HG03439 (cell line): ENCODE data around the gene ALPL.

Source experiments
- ATAC-seq: cut with Tn5 transposase; IDR thresholded peaks from one replicate; pipeline ENCODE4 v1.9.1; 2021; ENCODE audit warnings: mild to moderate bottlenecking, moderate library complexity; ENCODE audit not compliant: unreplicated experiment

Gene ALPL

DNA sequence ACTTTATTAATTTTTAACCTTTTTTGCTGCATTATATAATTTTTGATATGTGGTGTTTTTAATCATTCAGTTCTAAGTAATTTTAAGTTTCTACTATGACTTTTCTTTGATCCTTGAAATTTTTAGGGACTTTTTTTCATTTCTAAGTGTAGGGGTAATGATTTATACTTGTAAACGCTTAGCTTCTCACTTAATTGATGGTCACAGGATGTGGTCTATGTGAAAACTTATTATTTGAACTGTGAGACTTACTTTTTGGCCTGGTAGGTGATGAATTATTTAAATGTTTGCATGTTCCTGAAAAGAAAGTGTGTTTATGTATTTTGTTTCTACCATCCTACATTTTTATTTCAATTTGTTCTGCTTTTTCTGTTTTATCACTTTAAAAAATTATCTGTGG lies 17.2 kb downstream of the ALPL start:
- no peak for ATAC-seq

DNA sequence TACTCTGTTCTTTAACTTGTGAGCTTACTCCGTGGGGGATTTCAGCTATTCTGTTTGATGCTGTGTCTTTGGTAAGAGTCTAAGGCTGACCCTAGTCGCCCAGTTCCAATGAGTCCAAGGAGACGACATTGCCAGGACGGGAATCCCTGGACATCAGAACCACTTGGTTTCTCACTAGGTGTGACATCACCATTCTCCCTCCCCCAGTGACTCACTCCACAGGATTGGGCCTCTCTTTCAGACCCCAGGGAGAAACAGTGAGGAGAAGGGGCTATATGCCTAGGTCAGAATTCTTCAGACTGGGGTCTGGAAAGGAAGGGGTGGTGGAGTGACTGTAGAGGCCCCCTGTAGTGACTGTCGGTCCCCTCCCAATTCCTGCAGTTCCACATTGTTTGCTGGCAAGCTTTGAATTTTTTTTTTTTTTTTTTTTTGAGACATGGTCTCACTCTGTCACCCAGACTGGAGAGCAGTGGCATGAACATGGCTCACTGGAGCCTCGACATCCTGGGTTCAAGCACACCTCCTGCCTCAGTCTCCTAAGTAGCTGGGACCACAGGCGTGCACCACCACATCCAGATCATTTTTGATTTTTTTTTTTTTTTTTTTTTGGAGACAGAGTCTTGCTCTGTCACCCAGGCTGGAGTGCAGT lies 21.3 kb downstream of the ALPL start:
- no peak for ATAC-seq

DNA sequence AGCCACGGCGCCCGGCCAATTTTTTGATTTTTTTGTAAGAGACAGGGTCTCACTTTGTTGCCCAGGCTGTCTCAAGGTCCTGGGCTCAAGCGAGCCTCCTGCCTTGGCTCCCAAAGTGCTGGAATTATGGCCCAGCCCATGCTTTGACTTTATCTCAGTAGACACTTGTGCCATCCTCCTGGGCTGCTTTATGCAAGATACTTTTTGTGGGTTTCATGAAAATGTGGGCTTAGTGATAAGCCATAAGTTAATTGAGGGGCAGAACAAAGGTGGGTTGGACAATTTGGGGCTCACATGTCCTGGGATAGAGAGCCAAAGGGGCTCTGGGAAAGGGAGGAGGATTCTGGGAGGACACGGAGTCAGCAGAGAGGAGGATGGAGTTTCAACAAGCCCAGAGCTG lies 22.0 kb downstream of the ALPL start:
- ATAC-seq: no peak

DNA sequence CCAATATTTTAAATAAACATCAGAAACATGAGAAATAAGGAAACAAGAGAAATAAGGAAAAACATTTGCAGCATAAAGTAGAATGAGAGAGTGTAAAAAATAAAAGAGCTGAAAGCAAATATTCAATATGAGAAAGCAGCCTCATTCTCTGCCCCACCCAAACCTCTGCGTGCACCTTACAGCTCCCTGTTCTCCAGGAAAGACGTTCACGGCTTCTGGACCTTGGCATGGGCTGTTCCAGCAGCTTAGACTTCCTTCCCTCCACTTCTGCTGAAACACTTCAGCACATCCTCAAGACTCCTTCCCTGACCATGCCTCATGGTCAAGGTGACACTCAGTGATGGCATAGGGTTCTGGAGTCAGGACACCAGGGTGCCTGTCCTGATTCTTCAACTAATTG lies 23.3 kb downstream of the ALPL start:
- ATAC-seq: no peak

DNA sequence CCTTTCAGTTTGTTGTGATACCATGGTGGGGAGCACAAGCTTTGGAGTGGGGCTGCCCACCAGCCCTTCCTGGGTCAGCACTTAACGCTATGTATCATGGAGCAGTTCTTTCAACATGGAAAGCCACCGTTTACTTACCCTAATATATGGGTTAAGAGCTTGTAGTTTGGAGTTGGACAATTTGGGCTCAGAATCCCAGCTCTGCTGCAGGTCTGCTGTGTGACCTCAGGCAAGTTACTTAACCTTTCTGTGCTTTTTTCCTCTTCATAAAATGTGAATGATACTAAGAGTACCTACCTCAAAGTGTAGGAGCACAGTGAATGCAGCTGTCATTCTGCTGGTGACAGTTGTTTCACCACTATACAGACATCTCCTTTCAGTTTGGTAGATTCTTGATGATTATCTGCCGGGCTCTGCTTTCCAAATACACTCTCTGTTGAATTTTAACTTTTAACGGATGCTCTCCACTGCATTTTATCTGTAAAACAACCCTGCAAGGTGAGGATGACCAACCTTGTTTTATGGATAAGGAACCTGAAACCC lies 23.8 kb downstream of the ALPL start:
- ATAC-seq: no peak

DNA sequence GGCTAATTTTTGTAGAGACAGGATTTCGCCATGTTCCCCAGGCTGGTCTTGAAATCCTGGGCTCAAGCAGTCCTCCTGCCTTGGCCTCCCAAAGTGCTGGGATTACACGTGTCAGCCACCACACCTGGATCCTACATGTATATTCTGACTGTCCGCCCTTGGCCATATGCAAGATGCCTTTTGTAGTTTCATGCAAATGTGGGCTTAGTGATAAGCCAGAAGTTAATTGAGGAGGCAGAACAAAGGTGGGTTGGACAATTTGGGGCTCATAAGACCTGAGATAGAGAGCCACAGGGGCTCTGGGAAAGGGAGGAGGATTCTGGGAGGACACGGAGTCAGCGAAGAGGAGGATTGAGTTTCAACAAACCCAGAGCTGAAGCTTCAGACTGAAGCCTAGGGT lies 24.9 kb downstream of the ALPL start:
- no peak for ATAC-seq

- no peak for ATAC-seq
Observed at GRCh38 chr1:21534674-21535378, 25.6 kb downstream of the ALPL start.

DNA sequence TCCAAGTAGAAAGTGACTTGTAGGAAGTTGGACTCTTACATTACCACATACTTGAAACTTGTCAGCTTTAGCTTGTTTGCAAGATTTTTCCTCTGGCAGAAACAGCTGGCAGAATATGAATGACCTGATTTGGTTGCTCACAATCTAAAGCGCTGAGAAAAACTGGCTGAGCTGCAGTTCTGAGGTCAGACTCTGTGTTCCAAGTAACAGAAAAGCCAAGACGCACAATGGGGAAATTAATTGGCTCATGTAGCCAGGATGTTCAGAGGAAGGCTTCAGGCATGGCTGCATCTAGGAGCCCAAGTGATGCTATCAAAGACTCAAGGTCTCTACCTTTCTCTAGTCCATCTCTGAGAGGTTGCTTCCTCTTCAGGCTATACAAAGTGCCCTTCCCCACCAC lies 27.0 kb downstream of the ALPL start:
- no peak for ATAC-seq

- no peak for ATAC-seq
Observed at GRCh38 chr1:21537511-21537931, 28.3 kb downstream of the ALPL start.

DNA sequence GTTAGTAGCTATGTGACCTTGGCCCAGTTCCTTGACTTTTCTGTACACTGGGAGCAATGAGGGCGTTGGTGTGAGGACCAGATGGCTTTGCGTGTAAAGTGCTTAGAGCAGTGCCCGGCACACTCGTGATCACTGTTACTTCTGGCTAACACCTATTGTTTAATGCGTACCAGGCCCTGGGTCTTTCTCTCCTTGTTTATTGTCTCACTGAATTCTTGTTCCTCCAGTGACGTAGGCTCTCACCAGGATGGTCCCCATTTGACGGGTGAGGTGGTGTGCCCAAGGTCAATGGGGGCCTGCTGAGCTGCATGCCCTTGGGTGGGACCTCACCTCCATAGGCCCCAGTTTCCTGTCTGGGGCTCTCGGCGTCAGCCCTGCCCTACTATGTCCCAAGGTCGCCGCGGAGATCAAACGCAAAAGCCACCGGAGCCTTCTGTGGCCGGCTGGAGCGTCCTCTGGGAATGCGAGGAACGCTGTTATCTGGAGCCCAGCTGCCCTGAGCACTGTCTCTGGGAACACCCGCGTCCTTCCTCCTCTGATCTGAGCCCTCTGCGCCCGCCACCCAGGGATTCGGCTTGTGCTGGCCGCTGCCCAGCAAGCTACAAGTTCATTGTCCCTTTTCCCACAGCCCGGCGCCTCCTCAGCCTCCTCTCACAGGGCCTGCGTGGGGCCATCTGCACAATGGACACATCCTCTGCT lies 28.9 kb downstream of the ALPL start:
- ATAC-seq: no peak

DNA sequence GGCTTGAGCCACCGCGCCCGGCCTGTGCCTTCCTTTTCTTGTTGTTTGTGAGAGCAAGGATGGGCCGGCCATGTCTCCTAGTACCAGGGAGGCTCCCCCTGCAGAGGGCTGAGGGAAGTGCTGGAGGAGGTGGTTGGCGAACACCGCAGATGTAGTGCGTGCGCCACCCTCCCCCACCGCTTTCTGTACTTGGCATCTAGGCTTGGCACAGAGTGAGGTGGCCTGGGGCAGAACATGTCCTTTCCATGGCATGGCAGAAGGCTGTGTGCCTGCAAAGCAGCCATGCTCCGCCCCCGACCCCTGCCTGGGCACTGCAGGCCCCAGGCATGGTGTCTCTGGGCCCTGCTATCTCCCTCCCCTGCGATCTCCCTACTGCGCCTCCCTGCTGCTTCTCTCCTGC lies 30.7 kb downstream of the ALPL start:
- ATAC-seq: no peak

- ATAC-seq: no peak
Observed at GRCh38 chr1:21541329-21541728, 32.1 kb downstream of the ALPL start.

DNA sequence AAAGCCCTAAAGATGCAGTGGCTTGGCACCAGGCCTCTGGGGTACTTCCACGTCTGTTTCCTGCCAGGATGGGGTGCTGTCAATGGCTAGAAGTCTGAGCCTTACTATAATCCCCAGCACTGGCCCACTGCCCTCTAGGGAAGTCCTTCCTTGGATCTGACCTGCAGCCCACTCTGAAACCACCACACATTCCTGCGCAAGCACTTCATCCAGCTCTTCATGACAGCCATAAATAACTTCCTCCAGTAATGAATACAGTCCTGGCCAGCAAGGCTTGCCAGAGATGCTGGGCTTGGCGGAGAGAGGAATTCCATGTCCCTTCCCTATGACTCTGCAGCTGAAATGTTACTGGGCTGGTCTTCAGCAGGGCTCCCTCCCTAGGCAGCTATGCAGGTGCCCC lies 32.6 kb downstream of the ALPL start:
- ATAC-seq: no peak

DNA sequence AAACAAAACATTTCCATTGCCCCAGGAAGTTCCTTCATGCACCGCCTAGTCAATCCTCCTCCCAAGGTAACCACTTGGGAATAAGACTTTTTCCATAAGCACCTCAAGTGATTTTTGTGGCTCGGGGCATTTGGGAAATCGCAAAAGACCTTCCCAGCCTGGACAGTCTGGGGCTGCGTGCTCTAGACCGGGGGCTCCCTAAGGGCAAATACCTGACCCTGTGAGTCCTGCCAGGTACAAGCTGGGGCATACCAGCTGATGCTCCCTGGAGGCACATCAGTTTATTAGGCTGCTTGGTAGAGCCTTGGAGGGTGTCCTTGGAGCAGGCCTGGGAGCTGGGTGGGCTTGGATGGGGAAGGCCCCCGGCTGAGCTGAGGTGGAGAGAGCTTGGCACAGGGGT lies 34.4 kb downstream of the ALPL start:
- ATAC-seq: no peak

GRCh38 chr1:21544095-21544494 lies 34.9 kb downstream of the ALPL start:
- ATAC-seq: no peak

DNA sequence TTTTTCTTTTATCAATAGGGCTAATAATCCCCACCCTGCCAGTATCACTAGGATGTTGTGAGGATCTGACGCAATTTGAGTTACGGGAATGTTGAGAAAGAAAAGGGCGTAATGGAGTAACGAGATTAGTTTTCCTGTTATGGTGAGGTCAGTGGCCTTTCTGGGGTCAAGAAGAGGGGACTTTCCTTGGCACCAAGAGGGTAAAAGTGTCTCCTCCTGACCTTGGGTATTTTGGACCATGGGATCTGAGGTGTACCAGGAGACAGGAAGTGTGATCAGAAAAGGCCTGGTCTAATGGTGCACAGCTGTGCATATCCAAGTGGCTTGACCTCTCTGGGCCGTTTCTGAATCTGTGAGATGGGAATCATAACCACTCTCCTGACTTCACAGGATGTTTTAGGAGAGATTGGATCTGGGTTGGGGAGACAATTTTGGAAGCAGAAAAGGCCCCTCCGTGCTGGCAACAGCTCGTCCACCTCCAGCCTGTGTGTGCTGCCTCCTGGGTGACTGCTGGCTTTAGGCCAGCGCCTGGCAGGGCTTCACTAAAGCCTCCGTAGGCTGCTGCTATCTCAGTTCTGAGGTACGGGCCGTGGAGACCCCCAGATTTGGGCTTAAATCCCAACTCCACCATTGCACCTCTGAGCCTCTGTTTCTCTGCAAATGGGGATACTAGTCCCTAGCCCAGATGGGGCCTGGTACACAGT lies 37.1 kb downstream of the ALPL start:
- ATAC-seq: no peak

DNA sequence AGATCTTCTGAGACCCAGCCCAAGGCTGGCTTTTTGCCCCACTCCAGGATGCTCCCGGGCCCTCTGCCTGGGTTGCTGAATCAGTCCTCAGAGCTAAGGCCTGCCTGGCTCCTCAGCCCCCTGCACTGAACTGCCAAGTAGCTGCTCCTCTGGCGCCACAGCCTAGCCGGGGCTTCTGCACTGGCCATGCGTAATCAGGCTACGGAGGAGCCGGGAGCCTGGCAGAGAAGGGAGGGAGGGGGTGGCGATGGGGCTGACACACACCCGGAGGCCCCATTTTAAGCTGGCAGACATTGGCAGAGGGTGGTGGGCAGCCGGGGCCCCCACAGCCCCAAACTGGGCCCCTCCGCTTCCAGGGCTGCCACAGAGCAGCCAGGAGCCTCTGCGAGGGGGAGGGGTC lies 38.7 kb downstream of the ALPL start:
- ATAC-seq: no peak

DNA sequence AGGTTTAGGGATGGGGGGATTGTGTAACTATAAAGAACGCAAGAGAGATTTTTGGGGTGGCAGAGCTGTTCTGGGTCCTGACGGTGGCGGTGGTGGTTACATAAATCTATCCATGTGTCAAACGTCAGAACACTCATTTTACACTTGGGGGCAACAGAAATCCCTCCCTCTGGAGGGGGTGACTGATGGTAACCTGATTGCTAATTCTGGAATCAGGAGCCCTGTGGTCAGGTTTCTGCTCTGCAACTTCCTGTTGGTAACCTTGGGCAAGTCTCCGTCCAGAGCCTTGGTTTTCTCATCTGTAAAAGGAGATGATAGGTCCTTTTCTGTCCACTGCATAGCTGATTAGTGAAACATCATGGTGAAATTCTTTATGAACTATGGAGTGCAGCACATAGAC lies 40.9 kb downstream of the ALPL start:
- no peak for ATAC-seq

DNA sequence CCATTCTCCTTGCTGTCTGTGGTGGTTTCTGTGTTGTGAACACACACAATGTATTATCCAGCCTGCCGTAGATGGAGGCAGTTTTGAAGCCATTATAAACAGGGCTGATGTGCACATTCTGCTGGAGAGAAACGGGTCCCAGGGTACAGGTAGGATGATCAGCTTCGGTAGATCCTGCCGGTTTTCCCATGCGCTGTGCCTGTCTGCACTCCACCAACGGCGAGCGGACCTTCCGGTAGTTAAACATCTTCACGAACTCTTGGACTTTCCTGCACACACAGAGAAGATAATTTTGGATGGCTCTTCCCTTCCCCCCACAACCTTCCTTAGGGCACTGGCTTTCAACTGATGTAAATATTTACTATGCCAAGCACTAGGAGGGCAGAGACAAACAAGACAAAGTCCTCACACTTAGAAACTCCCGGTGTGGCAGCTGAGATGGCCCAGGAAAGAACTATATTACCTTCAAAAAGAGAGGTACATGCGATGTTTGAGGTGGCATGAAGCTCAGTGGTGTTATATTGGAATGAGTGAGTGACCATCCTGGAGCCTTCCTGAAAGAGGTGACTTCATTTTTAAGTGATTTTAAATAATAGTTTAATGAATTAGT lies 41.7 kb downstream of the ALPL start:
- ATAC-seq: no peak

DNA sequence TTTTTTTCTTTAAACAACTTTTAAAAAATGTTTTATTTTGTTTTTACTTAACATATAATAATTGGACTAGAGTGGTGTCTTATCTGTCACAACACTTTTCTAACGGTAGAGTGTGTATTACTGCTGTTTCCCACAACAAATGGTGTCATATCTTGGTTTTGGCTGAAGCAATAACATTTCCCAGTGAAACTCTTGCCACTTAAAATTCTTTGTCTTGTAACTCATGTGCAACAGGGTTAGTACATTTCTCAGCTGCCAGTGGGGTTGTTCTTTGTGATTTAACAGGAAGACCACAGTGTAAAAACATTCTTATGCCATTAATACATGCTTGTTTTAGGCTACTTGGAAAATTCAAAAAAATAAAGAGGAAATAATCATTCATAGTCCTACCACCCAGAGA lies 43.5 kb downstream of the ALPL start:
- ATAC-seq: no peak
